ENCODE results near the gene POLR2L.

POLR2L gene

DNA sequence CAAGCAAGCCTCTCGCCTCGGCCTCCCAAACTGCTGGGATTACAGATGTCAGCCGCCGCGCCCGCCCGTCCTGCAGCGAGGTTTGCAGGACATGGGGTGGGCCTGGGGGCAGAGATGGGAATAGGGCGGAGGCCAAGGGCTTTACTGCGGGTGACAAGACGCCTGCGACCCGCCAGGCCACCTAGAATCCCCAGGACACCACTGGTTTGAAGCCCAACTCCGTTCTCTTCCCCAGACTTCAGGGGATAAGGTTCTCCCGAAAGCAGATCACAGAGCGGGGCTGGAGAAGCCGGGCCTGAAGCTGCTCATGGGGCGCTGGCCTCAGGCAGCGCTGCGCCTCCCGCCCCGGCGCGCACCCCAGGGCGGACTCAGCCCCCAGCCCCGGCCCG lies 354 bp downstream of the POLR2L start:
- no peak for DNase-seq (ENCODE audit: low spot score)
- Histone ChIP-seq H3K18ac (ENCODE audit: low read length) (peak overlapping the region; percentile 99), H4K91ac (ENCODE audit: low read depth, low read length, poor library complexity) (no peak overlapping the region), H3K14ac (ENCODE audit: low read length) (peak overlapping the region; percentile 89), H2BK15ac (ENCODE audit: low read length) (peak overlapping the region; percentile 49), H3K36me3 (replicated peaks in 1 of 2; ENCODE audit: control insufficient read depth in 2 of 2, insufficient read depth in 2 of 2, low read length in 2 of 2) (peaks cover 40 to 45% of the 10 kb centered on the region in 2 donors), H3K23ac (ENCODE audit: low read depth, low read length, poor library complexity) (peak overlapping the region; percentile 89), H3K27me3 (ENCODE audit: control insufficient read depth in 3 of 3, insufficient read depth in 3 of 3, low read depth in 1 of 3, low read length in 3 of 3) (no peaks in the 10 kb centered on the region), H2AFZ (ENCODE audit: low read length) (peak overlapping the region; percentile 99), H3K4me1 (ENCODE audit: control insufficient read depth in 2 of 2, insufficient read depth in 1 of 2, low read depth in 1 of 2, low read length in 2 of 2) (peaks cover 23 to 28% of the 10 kb centered on the region in 2 donors), H3K9ac (ENCODE audit: low read depth, low read length, poor library complexity) (peak overlapping the region; percentile 98), H2AK5ac (ENCODE audit: low read depth, low read length) (peak overlapping the region; percentile 84), H2BK5ac (ENCODE audit: low read length) (peak overlapping the region; percentile 99), H3K79me1 (ENCODE audit: low read depth, low read length) (peaks cover 29% of the 10 kb centered on the region), H3K4ac (ENCODE audit: low read length) (no peak overlapping the region), H2BK120ac (ENCODE audit: low read depth, low read length) (peak overlapping the region; percentile 81), H2BK12ac (ENCODE audit: low read length) (no peak overlapping the region), H3K9me3 (replicated peaks in 1 of 2; ENCODE audit: control insufficient read depth in 2 of 2, insufficient read depth in 1 of 2, low read depth in 1 of 2, low read length in 2 of 2) (no peaks in the 10 kb centered on the region), H3K4me3 (ENCODE audit: low read length in 2 of 2) (peak overlapping the region; percentile 96), H3K4me2 (ENCODE audit: insufficient read depth, low read length, poor library complexity, severe bottlenecking) (peak overlapping the region; percentile 83), H3K27ac (replicated peaks; ENCODE audit: low read length) (peak overlapping the region; percentile 22), H4K8ac (ENCODE audit: low read depth, low read length) (no peak overlapping the region)
- WGBS, 2 donors (ENCODE audit: extremely low coverage in 2 of 2, insufficient read length in 2 of 2, insufficient replicate concordance in 1 of 2) = no CpG with 5 or more reads among the region's 27 CpGs

GRCh38 chr11:839875-840617 lies 2.3 kb downstream of the POLR2L start:
- Histone ChIP-seq H3K4me3 (ENCODE audit: low read length in 2 of 2) (peak overlapping the region in 1 of 2 donors; percentile 96), H3K4me2 (ENCODE audit: insufficient read depth, low read length, poor library complexity, severe bottlenecking) (no peak overlapping the region), H3K79me1 (ENCODE audit: low read depth, low read length) (peaks cover 33% of the 10 kb centered on the region), H3K14ac (ENCODE audit: low read length) (no peak overlapping the region), H2BK120ac (ENCODE audit: low read depth, low read length) (no peak overlapping the region), H2BK12ac (ENCODE audit: low read length) (peak overlapping the region; percentile 58), H2AFZ (ENCODE audit: low read length) (no peak overlapping the region), H3K4me1 (ENCODE audit: control insufficient read depth in 2 of 2, insufficient read depth in 1 of 2, low read depth in 1 of 2, low read length in 2 of 2) (peaks cover 16% of the 10 kb centered on the region in 2 donors), H3K27me3 (ENCODE audit: control insufficient read depth in 3 of 3, insufficient read depth in 3 of 3, low read depth in 1 of 3, low read length in 3 of 3) (no peaks in the 10 kb centered on the region), H3K36me3 (replicated peaks in 1 of 2; ENCODE audit: control insufficient read depth in 2 of 2, insufficient read depth in 2 of 2, low read length in 2 of 2) (peaks cover 48 to 58% of the 10 kb centered on the region in 2 donors), H2BK5ac (ENCODE audit: low read length) (no peak overlapping the region), H3K23ac (ENCODE audit: low read depth, low read length, poor library complexity) (peak overlapping the region; percentile 8), H3K9me3 (replicated peaks in 1 of 2; ENCODE audit: control insufficient read depth in 2 of 2, insufficient read depth in 1 of 2, low read depth in 1 of 2, low read length in 2 of 2) (no peaks in the 10 kb centered on the region), H2AK5ac (ENCODE audit: low read depth, low read length) (peak overlapping the region; percentile 68), H3K27ac (replicated peaks; ENCODE audit: low read length) (no peak overlapping the region), H4K8ac (ENCODE audit: low read depth, low read length) (no peak overlapping the region), H2BK15ac (ENCODE audit: low read length) (no peak overlapping the region), H3K18ac (ENCODE audit: low read length) (no peak overlapping the region), H3K9ac (ENCODE audit: low read depth, low read length, poor library complexity) (peak overlapping the region; percentile 70), H3K4ac (ENCODE audit: low read length) (no peak overlapping the region), H4K91ac (ENCODE audit: low read depth, low read length, poor library complexity) (no peak overlapping the region)
- WGBS, 2 donors (ENCODE audit: extremely low coverage in 2 of 2, insufficient read length in 2 of 2, insufficient replicate concordance in 1 of 2) = no CpG with 5 or more reads among the region's 25 CpGs
- DNase-seq (ENCODE audit: low spot score) = no peak

DNA sequence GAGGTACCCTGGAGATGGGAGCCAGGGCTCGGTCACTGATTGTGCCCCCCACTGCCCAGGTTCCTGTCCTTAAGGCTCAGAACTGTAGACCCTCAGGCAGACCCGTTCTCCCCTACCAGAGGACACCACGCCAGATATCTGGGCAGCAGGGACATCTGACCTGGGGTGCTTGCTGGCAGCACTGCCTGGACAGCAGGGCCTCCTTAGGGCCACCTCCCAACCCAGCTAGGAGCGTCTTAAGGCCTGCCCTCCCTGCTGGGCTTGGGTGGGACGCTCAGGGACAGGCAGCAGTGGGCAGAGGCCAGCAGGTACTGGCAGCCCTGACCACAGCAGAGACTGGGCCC lies 3.1 kb downstream of the POLR2L start:
- Histone ChIP-seq H2BK12ac (ENCODE audit: low read length) (peak overlapping the region; percentile 73), H2BK5ac (ENCODE audit: low read length) (no peak overlapping the region), H3K4ac (ENCODE audit: low read length) (no peak overlapping the region), H2BK120ac (ENCODE audit: low read depth, low read length) (no peak overlapping the region), H2AK5ac (ENCODE audit: low read depth, low read length) (no peak overlapping the region), H4K8ac (ENCODE audit: low read depth, low read length) (no peak overlapping the region), H3K23ac (ENCODE audit: low read depth, low read length, poor library complexity) (no peak overlapping the region), H3K4me2 (ENCODE audit: insufficient read depth, low read length, poor library complexity, severe bottlenecking) (no peak overlapping the region), H3K4me1 (ENCODE audit: control insufficient read depth in 2 of 2, insufficient read depth in 1 of 2, low read depth in 1 of 2, low read length in 2 of 2) (peaks cover 12 to 15% of the 10 kb centered on the region in 2 donors), H3K27ac (replicated peaks; ENCODE audit: low read length) (no peak overlapping the region), H3K79me1 (ENCODE audit: low read depth, low read length) (peaks cover 38% of the 10 kb centered on the region), H4K91ac (ENCODE audit: low read depth, low read length, poor library complexity) (no peak overlapping the region), H3K14ac (ENCODE audit: low read length) (no peak overlapping the region), H3K27me3 (ENCODE audit: control insufficient read depth in 3 of 3, insufficient read depth in 3 of 3, low read depth in 1 of 3, low read length in 3 of 3) (no peaks in the 10 kb centered on the region), H3K18ac (ENCODE audit: low read length) (no peak overlapping the region), H3K9me3 (replicated peaks in 1 of 2; ENCODE audit: control insufficient read depth in 2 of 2, insufficient read depth in 1 of 2, low read depth in 1 of 2, low read length in 2 of 2) (no peaks in the 10 kb centered on the region), H2AFZ (ENCODE audit: low read length) (no peak overlapping the region), H3K4me3 (ENCODE audit: low read length in 2 of 2) (no peak overlapping the region), H3K9ac (ENCODE audit: low read depth, low read length, poor library complexity) (no peak overlapping the region), H2BK15ac (ENCODE audit: low read length) (no peak overlapping the region), H3K36me3 (replicated peaks in 1 of 2; ENCODE audit: control insufficient read depth in 2 of 2, insufficient read depth in 2 of 2, low read length in 2 of 2) (peaks cover 48 to 62% of the 10 kb centered on the region in 2 donors)
- WGBS, 2 donors (ENCODE audit: extremely low coverage in 2 of 2, insufficient read length in 2 of 2, insufficient replicate concordance in 1 of 2) = no CpG with 5 or more reads among the region's 5 CpGs
- no peak for DNase-seq (ENCODE audit: low spot score)

DNA sequence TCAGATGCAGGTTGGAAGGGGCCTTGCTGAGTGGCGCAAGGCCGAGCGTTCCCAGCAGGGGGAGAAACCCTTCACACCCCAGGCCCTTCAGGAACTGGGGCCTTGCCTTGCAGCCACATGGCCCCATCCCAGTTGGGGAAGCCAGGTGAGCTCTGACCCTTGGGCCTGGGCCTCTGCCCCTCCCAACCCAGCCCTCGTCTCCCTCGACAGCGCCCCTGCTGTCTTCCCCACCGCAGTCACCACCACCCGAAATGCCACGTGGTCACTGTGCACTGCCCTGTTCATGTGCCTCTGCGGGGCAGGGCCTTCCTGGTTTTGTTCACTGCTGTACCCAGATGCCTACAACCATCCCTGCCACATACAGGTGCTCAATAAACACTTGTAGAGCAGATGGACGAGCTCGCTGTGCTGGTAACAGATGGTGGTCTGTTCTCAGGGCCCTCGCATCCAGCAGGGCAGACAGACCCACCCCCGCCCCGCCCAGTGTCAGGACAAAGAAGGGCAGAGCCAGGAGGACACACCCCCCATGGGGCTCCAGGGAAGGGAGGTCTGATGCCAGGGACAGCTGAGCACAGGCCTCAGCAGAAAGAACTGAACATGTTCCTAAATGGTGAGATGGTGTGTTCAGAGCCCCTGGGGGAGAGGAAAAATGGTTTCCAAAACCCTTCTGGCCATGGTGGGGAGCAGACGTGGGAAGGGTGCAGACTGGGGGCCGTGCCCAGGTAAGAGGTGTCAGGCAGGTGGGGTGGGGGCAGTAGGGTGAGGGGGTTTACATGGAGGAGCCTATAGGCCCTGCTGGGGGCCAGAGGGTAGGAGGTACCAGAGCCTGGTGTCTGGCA lies 3.7 kb downstream of the POLR2L start:
- H3K23ac ChIP-seq (ENCODE audit: low read depth, low read length, poor library complexity) = peak overlapping the region; percentile 65
- peak overlapping the region; percentile 37 for H3K4ac ChIP-seq (ENCODE audit: low read length)
- no peak overlapping the region for H2BK15ac ChIP-seq (ENCODE audit: low read length)
- no peak for DNase-seq (ENCODE audit: low spot score)
- H2BK5ac ChIP-seq (ENCODE audit: low read length) = no peak overlapping the region
- H3K4me3 ChIP-seq (ENCODE audit: low read length in 2 of 2) = no peak overlapping the region
- H3K4me1 ChIP-seq (ENCODE audit: control insufficient read depth in 2 of 2, insufficient read depth in 1 of 2, low read depth in 1 of 2, low read length in 2 of 2) = peaks cover 11 to 13% of the 10 kb centered on the region in 2 donors
- H2AK5ac ChIP-seq (ENCODE audit: low read depth, low read length) = no peak overlapping the region
- H4K8ac ChIP-seq (ENCODE audit: low read depth, low read length) = no peak overlapping the region
- no peak overlapping the region for H3K27ac ChIP-seq (replicated peaks; ENCODE audit: low read length)
- no peak overlapping the region for H3K18ac ChIP-seq (ENCODE audit: low read length)
- H4K91ac ChIP-seq (ENCODE audit: low read depth, low read length, poor library complexity) = no peak overlapping the region
- peaks cover 38% of the 10 kb centered on the region for H3K79me1 ChIP-seq (ENCODE audit: low read depth, low read length)
- H3K9ac ChIP-seq (ENCODE audit: low read depth, low read length, poor library complexity) = peak overlapping the region; percentile 77
- no peak overlapping the region for H3K4me2 ChIP-seq (ENCODE audit: insufficient read depth, low read length, poor library complexity, severe bottlenecking)
- H2BK120ac ChIP-seq (ENCODE audit: low read depth, low read length) = no peak overlapping the region
- H3K36me3 ChIP-seq (replicated peaks in 1 of 2; ENCODE audit: control insufficient read depth in 2 of 2, insufficient read depth in 2 of 2, low read length in 2 of 2) = peaks cover 48 to 62% of the 10 kb centered on the region in 2 donors
- H2BK12ac ChIP-seq (ENCODE audit: low read length) = no peak overlapping the region
- no peaks in the 10 kb centered on the region for H3K27me3 ChIP-seq (ENCODE audit: control insufficient read depth in 3 of 3, insufficient read depth in 3 of 3, low read depth in 1 of 3, low read length in 3 of 3)
- H2AFZ ChIP-seq (ENCODE audit: low read length) = no peak overlapping the region
- no peaks in the 10 kb centered on the region for H3K9me3 ChIP-seq (replicated peaks in 1 of 2; ENCODE audit: control insufficient read depth in 2 of 2, insufficient read depth in 1 of 2, low read depth in 1 of 2, low read length in 2 of 2)
- H3K14ac ChIP-seq (ENCODE audit: low read length) = peak overlapping the region; percentile 21
- no CpG with 5 or more reads among the region's 17 CpGs for WGBS, 2 donors (ENCODE audit: extremely low coverage in 2 of 2, insufficient read length in 2 of 2, insufficient replicate concordance in 1 of 2)
